HG03066 (cell line): ENCODE results near the gene STARD13.

ENCODE experiments used
- ATAC-seq: cut with Tn5 transposase; IDR thresholded peaks from one replicate; pipeline ENCODE4 v1.9.1; 2021; ENCODE audit warnings: low read depth; ENCODE audit not compliant: unreplicated experiment

STARD13 gene

DNA sequence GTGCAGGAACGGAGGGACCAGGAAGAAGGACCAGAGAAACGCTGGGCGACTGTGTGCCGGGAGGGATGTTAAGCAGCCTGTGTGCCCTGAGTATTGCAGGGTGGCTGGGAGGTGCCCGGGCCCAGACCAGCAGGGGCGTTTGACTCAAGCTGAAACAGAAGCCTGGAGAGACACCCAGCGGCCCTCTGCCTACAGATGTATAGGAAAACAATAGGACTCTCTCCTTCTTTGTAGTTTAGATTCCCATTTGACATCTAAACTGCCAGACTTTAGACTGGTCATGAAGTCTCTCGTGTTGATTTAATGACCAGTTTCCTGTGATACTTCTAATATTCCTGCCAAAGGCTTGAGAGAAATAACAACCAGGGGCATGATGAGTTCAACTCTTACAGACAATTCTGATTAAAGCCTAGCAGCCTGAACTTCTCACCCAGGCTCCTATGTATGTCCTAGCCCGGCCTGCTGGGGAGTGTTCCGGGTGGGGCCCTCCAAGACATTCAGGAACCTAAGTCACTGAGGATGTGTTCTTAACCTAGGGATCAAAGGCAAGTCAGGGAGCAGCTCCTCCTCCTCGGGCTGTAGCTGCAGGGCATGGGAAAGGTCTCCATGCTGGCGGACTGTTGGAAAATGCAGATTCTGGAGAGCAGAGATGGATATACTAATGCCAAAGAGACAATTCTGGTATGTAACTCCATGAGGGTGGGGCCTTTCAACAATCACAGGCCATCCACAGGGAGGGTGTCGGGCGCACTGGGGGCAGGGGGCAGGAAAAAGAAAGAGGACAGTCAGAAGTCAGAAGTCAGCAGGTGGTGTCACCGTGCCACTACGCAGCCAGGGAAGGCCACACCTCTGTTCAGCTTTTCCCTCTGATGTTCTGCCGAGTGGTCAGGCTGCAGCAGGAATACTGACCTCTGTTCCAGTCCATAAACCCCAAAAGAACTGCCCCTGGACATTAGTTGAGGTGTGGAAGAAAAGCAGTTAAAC lies 131.8 kb downstream of the STARD13 start:
- no peak for ATAC-seq

DNA sequence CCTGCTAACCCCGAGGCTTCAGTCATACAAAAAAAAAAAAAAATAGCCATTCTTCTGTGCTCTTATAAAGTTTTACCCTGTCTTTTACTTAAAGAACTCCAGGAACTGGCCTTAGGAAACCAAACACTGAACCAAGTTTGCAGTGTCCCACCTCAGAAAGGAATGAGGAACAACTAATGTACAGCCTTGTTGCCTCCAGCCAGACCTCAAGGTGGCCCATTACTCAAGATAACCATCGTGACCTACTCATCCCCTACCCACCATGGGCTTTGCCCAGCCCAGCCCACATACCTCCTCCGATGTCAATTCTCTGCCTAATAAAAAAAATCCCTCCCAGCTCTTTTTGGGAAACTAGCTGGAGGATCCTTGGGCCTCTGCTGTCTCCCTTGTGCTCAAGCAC lies 133.2 kb downstream of the STARD13 start:
- no peak for ATAC-seq

DNA sequence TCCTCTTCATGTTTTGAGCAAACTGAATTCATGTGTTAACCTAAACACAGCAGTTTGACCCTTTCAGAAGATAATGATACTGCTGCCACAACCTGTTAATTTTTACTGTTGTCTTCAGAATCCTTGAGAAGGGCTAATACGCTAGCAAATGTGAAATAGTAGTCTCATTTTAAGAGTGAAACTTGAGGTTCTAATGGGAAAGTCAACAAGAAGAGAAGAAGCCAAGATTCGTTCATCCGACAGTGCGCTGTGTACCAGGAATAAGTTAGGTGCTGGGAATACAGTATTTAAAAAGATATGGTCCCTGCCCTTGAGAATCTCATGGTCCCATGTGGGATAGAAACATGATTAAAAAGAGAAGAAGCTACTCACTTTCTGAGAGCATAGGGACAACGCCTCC lies 134.9 kb downstream of the STARD13 start:
- ATAC-seq, result no peak

DNA sequence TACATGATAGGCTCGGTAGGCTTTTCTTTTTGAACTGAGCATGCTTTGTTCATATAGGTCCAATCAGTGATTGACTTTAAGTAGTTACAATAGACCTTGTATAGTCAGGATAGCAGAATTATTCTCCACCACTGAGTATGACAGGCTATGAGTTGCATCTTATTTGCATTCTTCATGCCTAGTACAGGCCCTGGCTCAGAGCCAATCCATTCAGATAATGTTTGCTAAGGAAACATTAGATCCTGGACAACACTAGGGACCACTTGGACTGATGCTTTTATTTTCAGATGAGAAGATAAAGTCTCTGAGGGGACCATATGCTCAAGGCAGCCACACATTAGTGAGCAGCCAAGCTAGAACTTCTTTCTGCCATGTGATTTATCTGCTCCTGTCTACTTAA lies 135.4 kb downstream of the STARD13 start:
- no peak for ATAC-seq

DNA sequence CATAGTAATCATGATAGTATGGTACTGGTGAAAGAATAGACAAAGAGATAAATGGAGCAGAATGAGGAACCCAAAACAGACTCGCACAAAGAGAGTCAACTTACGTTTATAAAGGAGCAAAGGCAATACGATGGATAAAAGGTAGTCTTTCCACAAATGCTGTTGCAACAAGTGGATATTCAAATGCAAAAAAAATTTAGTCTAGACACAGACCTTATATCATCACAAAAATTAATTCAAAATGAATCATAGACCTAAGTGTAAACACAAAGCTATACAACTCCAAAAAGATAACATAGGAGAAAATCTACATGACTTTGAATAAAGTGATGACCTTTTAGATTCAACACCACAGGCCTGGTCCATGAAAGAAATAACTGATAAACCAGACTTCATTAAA lies 137.7 kb downstream of the STARD13 start:
- no peak for ATAC-seq

DNA sequence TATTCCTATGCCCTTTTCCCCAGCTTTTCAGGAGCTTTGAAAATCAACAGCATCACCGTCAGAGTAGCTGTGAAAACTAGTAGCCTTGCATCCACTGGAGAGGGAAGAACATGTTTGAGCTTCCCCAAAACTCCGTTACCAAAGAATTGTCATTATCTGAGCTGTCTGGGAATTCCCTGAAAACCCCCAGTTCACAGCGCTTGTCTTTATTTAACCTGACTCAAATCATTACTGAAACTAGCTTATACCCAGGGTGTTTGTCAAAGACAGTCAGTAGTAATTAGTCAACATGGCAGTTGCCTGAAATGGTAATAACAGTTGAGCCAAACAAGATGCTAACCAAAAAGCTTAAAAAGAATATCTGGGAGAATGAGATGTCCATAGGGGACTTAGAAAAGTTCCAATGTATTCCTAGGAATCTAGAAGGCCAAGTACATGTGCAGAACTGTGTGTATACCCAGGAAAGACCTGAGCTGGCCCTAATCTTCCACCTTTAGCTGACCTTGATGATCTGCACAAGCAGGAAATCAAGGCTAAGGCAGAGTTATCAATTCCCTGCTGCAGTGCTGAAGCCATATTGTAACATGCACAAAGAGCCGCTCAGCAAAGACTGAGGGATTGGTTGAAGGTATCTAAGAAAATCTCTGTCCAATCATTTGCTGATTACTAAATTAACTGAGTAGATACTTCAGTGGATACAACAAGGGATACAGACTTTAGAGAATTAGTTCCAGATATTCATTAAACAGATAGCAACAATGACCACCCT lies 138.5 kb downstream of the STARD13 start:
- peak; percentile 89 for ATAC-seq

DNA sequence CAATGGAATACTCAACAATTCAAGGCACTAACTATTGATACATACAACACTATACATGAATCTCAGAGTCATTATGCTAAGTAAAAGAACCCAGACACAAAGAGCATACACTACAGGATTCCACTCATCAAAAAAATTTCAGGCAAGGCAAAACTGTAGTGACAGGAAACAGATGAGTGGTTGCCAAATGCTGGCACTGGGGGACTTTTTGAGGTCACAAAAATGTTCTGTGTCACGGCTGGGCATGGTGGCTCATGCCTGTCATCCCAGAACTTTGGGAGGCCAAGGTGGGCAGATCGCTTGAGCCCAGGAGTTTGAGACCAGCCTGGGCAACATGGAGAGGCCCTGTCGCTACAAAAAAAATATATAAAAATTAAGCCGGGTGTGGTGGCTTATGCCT lies 139.9 kb downstream of the STARD13 start:
- no peak for ATAC-seq

DNA sequence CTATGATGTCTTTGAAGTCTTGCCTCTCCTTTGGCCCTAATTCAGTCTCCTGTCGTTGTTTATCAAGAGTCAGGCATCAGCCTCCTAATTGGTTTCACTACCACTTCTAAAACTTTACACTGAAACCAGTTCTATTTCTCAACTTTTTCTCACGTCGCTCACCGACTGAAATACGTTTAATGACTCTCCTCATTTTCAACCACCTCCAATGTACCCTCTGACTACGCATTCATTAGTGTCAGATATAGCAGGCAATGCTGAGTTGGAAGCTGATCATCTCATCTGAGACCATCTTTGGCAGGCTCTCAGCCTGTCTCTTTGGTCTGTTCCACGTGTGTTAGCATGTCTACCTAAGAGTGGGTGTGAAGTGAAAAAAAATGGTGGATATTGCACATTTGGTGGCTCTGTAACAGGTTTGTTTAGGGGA lies 141.2 kb downstream of the STARD13 start:
- no peak for ATAC-seq

GRCh38 chr13:33139780-33140535 lies 145.6 kb downstream of the STARD13 start:
- ATAC-seq, result no peak

DNA sequence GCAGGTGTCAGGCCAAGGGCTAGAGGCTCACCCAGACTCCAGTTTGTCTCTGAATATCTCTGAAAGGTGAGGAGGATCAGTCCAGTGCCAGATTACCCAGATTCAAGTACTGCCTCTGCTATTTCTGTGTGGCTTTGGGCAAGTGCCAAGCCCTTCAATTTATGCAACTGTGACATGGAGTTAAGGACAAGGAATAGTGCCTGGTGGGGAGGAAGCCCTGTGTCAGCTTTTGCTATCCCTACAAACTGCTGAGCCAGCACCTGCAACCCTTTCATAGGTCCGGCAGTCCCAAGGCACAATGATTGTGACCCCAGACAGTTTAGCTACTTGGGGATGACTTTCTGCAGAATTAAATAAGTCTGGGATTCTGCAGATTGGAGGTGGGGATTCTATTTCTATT lies 146.4 kb downstream of the STARD13 start:
- ATAC-seq, result no peak

GRCh38 chr13:33138441-33138840 lies 147.1 kb downstream of the STARD13 start:
- ATAC-seq, result no peak

DNA sequence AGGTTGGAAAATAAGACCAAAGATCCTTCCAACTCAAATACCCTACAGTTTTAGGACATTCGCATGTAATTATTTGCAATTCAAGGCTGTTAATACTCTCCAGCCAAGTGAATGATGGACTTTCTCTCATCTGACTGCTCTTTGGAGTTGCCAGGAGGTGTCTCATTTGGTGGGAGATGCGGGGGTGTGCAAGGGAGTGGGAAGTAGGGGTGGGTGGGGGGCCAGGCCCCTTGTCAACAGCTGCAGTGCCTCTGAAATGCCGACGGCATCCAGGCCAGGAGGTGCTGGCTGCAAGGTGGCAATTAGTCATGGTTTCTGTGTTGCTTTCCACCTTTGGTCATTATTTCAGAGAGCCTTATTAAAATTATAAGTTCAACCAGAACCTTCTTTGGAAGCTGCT lies 147.8 kb downstream of the STARD13 start:
- no peak for ATAC-seq

DNA sequence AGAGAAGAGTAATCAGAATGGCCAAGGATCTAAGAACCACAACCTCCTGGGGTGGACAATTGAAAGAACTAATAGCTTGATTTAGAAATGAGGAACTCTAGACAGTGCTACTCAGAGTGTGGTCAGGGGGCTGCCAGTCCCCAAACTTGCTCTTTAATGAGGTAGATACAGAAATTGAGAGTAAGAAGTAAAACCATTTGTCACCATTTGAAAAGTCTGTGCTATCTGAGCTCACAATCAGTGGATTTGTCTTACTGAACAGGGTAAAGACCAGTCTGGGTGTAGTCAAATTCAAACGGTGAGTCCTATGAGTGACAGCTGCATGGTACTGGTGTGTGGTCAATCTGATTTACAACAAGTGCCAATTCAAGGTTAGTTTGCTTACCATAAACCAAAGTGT lies 150.5 kb downstream of the STARD13 start:
- ATAC-seq, result no peak

- ATAC-seq, result no peak
Observed at GRCh38 chr13:33134213-33134612, 151.3 kb downstream of the STARD13 start.

GRCh38 chr13:33132644-33133440 lies 152.7 kb downstream of the STARD13 start:
- no peak for ATAC-seq

DNA sequence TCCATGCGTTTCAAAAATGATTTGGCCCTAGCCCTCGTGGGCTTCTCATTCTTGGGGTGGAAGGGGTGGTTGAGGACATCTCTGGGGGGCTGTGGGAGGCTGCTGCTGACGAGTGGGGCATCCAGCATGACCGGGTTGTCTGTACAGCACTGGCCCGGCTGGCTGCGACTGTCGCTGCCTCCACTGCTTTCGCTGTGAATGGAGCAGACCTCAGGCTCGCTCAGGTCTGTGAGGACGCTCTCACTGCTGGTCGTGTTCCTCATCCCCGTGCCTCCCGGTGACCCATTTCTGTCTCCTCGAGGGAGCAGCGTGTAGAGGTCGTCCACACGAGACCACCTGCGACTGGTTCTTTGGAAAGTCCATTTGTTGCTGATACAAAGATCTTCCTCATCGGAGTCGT lies 155.7 kb downstream of the STARD13 start:
- ATAC-seq, result no peak

GRCh38 chr13:33129094-33129832 lies 156.3 kb downstream of the STARD13 start:
- ATAC-seq, result no peak

- ATAC-seq, result no peak
Observed at GRCh38 chr13:33128134-33128533, 157.4 kb downstream of the STARD13 start.

GRCh38 chr13:33127009-33127551 lies 158.5 kb downstream of the STARD13 start:
- ATAC-seq, result no peak
